Trophoblast cell (in vitro differentiated cells and primary cell): Measurements from ENCODE around the gene GLDN.

Source experiments
- DNase-seq, 2 donors: peaks; one replicate each; pipeline ENCODE4 v3.0.0-alpha.2; 2016
- H2AFZ ChIP-seq: 2 replicates; pipeline ENCODE4 v1.6.1; 2013; ENCODE audit warnings: low read length, moderate library complexity, mild to moderate bottlenecking; ENCODE audit not compliant: insufficient read depth, poor library complexity
- H2AK5ac ChIP-seq: 2 replicates; pipeline ENCODE4 v1.6.1; 2013; ENCODE audit warnings: mild to moderate bottlenecking, low read length
- H2BK120ac ChIP-seq: 2 replicates; pipeline ENCODE4 v1.6.1; 2013; ENCODE audit warnings: low read length, mild to moderate bottlenecking, moderate library complexity; ENCODE audit not compliant: insufficient read depth, poor library complexity
- H2BK12ac ChIP-seq: 2 replicates; pipeline ENCODE4 v1.6.1; 2013; ENCODE audit warnings: mild to moderate bottlenecking, low read length, moderate library complexity
- H2BK5ac ChIP-seq: 2 replicates; pipeline ENCODE4 v1.6.1; 2013; ENCODE audit warnings: low read length, low read depth, moderate library complexity, mild to moderate bottlenecking; ENCODE audit not compliant: poor library complexity
- H3K14ac ChIP-seq: 2 replicates; pipeline ENCODE4 v1.6.1; 2013; ENCODE audit warnings: mild to moderate bottlenecking, low read length
- H3K18ac ChIP-seq: 2 replicates; pipeline ENCODE4 v1.6.1; 2013; ENCODE audit warnings: mild to moderate bottlenecking, low read length
- H3K23ac ChIP-seq: 2 replicates; pipeline ENCODE4 v1.6.1; 2013; ENCODE audit warnings: low read length
- H3K27ac ChIP-seq: 2 replicates; pipeline ENCODE4 v1.5.1; 2013; ENCODE audit warnings: low read depth, mild to moderate bottlenecking, inconsistent platforms, low read length, moderate library complexity
- H3K27me3 ChIP-seq: 2 replicates; pipeline ENCODE4 v1.6.1; 2013; ENCODE audit warnings: inconsistent platforms, mild to moderate bottlenecking, low read length, moderate library complexity; ENCODE audit not compliant: insufficient read depth
- H3K36me3 ChIP-seq, 2 experiments: 1 replicate in 1 of 2; 2 replicates in 1 of 2; pipeline ENCODE4 v1.6.1; 2013; ENCODE audit warnings: low read length in 2 of 2, mild to moderate bottlenecking in 2 of 2, moderate library complexity in 1 of 2; ENCODE audit not compliant: insufficient read depth in 2 of 2, control insufficient read depth in 1 of 2
- H3K4ac ChIP-seq: 2 replicates; pipeline ENCODE4 v1.6.1; 2013; ENCODE audit warnings: low read depth, mild to moderate bottlenecking, low read length, moderate library complexity
- H3K4me1 ChIP-seq, 2 experiments: 1 replicate in 1 of 2; 2 replicates in 1 of 2; pipeline ENCODE4 v1.6.1; 2013; ENCODE audit warnings: low read length in 2 of 2, mild to moderate bottlenecking in 2 of 2, moderate library complexity in 1 of 2; ENCODE audit not compliant: insufficient read depth in 2 of 2, control insufficient read depth in 1 of 2
- H3K4me2 ChIP-seq: 2 replicates; pipeline ENCODE4 v1.6.1; 2013; ENCODE audit warnings: inconsistent platforms, mild to moderate bottlenecking, low read length, moderate library complexity
- H3K4me3 ChIP-seq: 2 replicates; pipeline ENCODE4 v1.5.1; 2013; ENCODE audit warnings: mild to moderate bottlenecking, low read depth, low read length, inconsistent platforms
- H3K79me1 ChIP-seq: one replicate; pipeline ENCODE4 v1.6.1; 2013; ENCODE audit warnings: low read length
- H3K79me2 ChIP-seq: 2 replicates; pipeline ENCODE4 v1.6.1; 2013; ENCODE audit warnings: low read length, mild to moderate bottlenecking; ENCODE audit not compliant: control insufficient read depth, insufficient read depth, poor library complexity
- H3K9ac ChIP-seq: 2 replicates; pipeline ENCODE4 v1.6.1; 2013; ENCODE audit warnings: mild to moderate bottlenecking, low read length
- H3K9me3 ChIP-seq: 2 replicates; pipeline ENCODE4 v1.6.1; 2013; ENCODE audit warnings: low read depth, mild to moderate bottlenecking, control low read depth, inconsistent platforms, low read length; ENCODE audit not compliant: insufficient read depth
- H4K12ac ChIP-seq: 2 replicates; pipeline ENCODE4 v1.6.1; 2013; ENCODE audit warnings: low read depth, mild to moderate bottlenecking, low read length, moderate library complexity
- H4K8ac ChIP-seq: 2 replicates; pipeline ENCODE4 v1.6.1; 2013; ENCODE audit warnings: low read depth, mild to moderate bottlenecking, low read length, moderate library complexity
- H4K91ac ChIP-seq: one replicate; pipeline ENCODE4 v1.6.1; 2013; ENCODE audit warnings: low read depth, mild to moderate bottlenecking, low read length, moderate library complexity
- WGBS: extraction: QIAGEN DNeasy Blood & Tissue Kit; methylation state at CpG from one replicate; pipeline ENCODE4 v1.1.7; 2013; ENCODE audit warnings: missing lambda C conversion rate; ENCODE audit not compliant: insufficient read length, insufficient coverage; ENCODE audit errors: extremely low coverage; 5-methylcytosine and 5-hydroxymethylcytosine counted together

GLDN gene

GRCh38 chr15:51390966-51391422, 49.5 kb downstream of the GLDN start:
- Histone ChIP-seq H3K18ac (no peak overlapping the region), H3K9ac (no peak overlapping the region)

GRCh38 chr15:51396921-51397320, 55.5 kb downstream of the GLDN start:
- no peak for DNase-seq
- no peak overlapping the region for H3K4me3 ChIP-seq
- no peak overlapping the region for H3K27ac ChIP-seq
- H2BK5ac ChIP-seq, result no peak overlapping the region
- H2BK12ac ChIP-seq, result no peak overlapping the region
- H3K4ac ChIP-seq, result no peak overlapping the region
- H3K27me3 ChIP-seq, result no peaks in the 10 kb centered on the region
- H3K23ac ChIP-seq, result no peak overlapping the region
- H2AK5ac ChIP-seq, result no peak overlapping the region
- WGBS, result no CpG with 5 or more reads among the region's 2 CpGs
- no peak overlapping the region for H3K4me2 ChIP-seq
- no peaks in the 10 kb centered on the region for H3K4me1 ChIP-seq
- no peaks in the 10 kb centered on the region for H3K79me1 ChIP-seq
- no peak overlapping the region for H4K91ac ChIP-seq
- no peaks in the 10 kb centered on the region for H3K9me3 ChIP-seq
- H3K18ac ChIP-seq, result no peak overlapping the region
- H4K8ac ChIP-seq, result no peak overlapping the region
- no peak overlapping the region for H4K12ac ChIP-seq
- no peak overlapping the region for H2BK120ac ChIP-seq
- no peaks in the 10 kb centered on the region for H3K79me2 ChIP-seq
- no peak overlapping the region for H2AFZ ChIP-seq
- H3K36me3 ChIP-seq, result peaks cover 2% of the 10 kb centered on the region in 2 experiments
- H3K9ac ChIP-seq, result no peak overlapping the region
- H3K14ac ChIP-seq, result no peak overlapping the region

More at GRCh38 chr15:51390966-51391422, 49.5 kb downstream of the GLDN start:
- Histone ChIP-seq H3K4ac (no peak overlapping the region), H2BK12ac (no peak overlapping the region), H3K79me2 (no peaks in the 10 kb centered on the region), H2BK5ac (no peak overlapping the region), H2AK5ac (no peak overlapping the region), H3K9me3 (no peaks in the 10 kb centered on the region), H3K79me1 (no peaks in the 10 kb centered on the region), H3K36me3 (peaks cover 0 to 2% of the 10 kb centered on the region in 2 experiments), H2AFZ (no peak overlapping the region), H4K12ac (no peak overlapping the region), H3K14ac (no peak overlapping the region), H3K23ac (no peak overlapping the region), H4K8ac (no peak overlapping the region), H4K91ac (no peak overlapping the region), H3K27me3 (no peaks in the 10 kb centered on the region), H3K27ac (no peak overlapping the region), H2BK120ac (no peak overlapping the region), H3K4me1 (peaks cover 0 to 4% of the 10 kb centered on the region in 2 experiments), H3K4me2 (no peak overlapping the region), H3K4me3 (no peak overlapping the region)
- no peak for DNase-seq
- no CpG with 5 or more reads among the region's 5 CpGs for WGBS

GRCh38 chr15:51398626-51399025, 57.2 kb downstream of the GLDN start:
- Histone ChIP-seq H3K4me1 (no peaks in the 10 kb centered on the region), H3K9me3 (no peaks in the 10 kb centered on the region), H3K36me3 (peaks cover 2% of the 10 kb centered on the region in 2 experiments), H3K23ac (no peak overlapping the region), H4K8ac (no peak overlapping the region), H3K18ac (no peak overlapping the region), H3K27ac (no peak overlapping the region), H3K4ac (no peak overlapping the region), H3K27me3 (no peaks in the 10 kb centered on the region), H2BK5ac (no peak overlapping the region), H2BK12ac (no peak overlapping the region), H3K4me2 (no peak overlapping the region), H3K4me3 (no peak overlapping the region), H4K12ac (no peak overlapping the region), H3K79me2 (no peaks in the 10 kb centered on the region), H3K14ac (no peak overlapping the region), H3K9ac (no peak overlapping the region), H3K79me1 (no peaks in the 10 kb centered on the region), H4K91ac (no peak overlapping the region), H2AK5ac (no peak overlapping the region), H2AFZ (no peak overlapping the region), H2BK120ac (no peak overlapping the region)
- WGBS, result no CpG with 5 or more reads among the region's 9 CpGs
- no peak for DNase-seq

GRCh38 chr15:51401051-51401780, 59.8 kb downstream of the GLDN start:
- Histone ChIP-seq H3K18ac (no peak overlapping the region), H4K12ac (no peak overlapping the region), H2BK120ac (no peak overlapping the region), H3K79me2 (no peaks in the 10 kb centered on the region), H3K23ac (no peak overlapping the region), H2BK12ac (no peak overlapping the region), H4K8ac (no peak overlapping the region), H4K91ac (no peak overlapping the region), H2AFZ (no peak overlapping the region), H3K79me1 (no peaks in the 10 kb centered on the region), H3K4me3 (no peak overlapping the region), H3K4me2 (no peak overlapping the region), H3K27me3 (no peaks in the 10 kb centered on the region), H3K4ac (no peak overlapping the region), H3K36me3 (peaks cover 0 to 2% of the 10 kb centered on the region in 2 experiments), H3K14ac (no peak overlapping the region), H3K4me1 (no peaks in the 10 kb centered on the region), H3K27ac (no peak overlapping the region), H2AK5ac (no peak overlapping the region), H2BK5ac (no peak overlapping the region), H3K9me3 (no peaks in the 10 kb centered on the region), H3K9ac (no peak overlapping the region)
- no peak for DNase-seq
- no CpG with 5 or more reads among the region's 7 CpGs for WGBS
